CD14-positive monocyte (primary cell): ENCODE results near the gene TANC1. TPM values are rescaled to one million over a fixed set of nuclear protein-coding genes. Genes with fewer than 3 reads are reported as not detected.

ENCODE experiments used
- DNase-seq, 3 donors: peaks; one replicate each; pipeline ENCODE4 v3.0.0-alpha.2; 2011 to 2022
- H2AFZ ChIP-seq: 2 replicates; pipeline ENCODE4 v1.6.0; 2012; ENCODE audit warnings: mild to moderate bottlenecking, low read depth, low read length, inconsistent platforms; ENCODE audit not compliant: insufficient read depth, poor library complexity, severe bottlenecking
- H3K27ac ChIP-seq, 2 donors: 1 replicate in 1 of 2; 2 replicates in 1 of 2; pipeline ENCODE4 v1.5.1; 2012 to 2013; ENCODE audit warnings: low read length in 2 of 2, control low read depth in 1 of 2, inconsistent platforms in 1 of 2, low read depth in 1 of 2, mild to moderate bottlenecking in 1 of 2
- H3K27me3 ChIP-seq, 2 donors: one replicate each; pipeline versions ENCODE4 v1.6.0 to v1.6.1; 2011 to 2013; ENCODE audit warnings: low read length in 2 of 2; ENCODE audit not compliant: control insufficient read depth in 2 of 2, insufficient read depth in 2 of 2
- H3K36me3 ChIP-seq, 2 donors: replicated peaks in 1 of 2; 1 replicate in 1 of 2; 2 replicates in 1 of 2; pipeline versions ENCODE4 v1.5.1 to v1.6.1; 2012 to 2013; ENCODE audit warnings: low read length in 2 of 2, control low read depth in 1 of 2, inconsistent platforms in 1 of 2, mild to moderate bottlenecking in 1 of 2; ENCODE audit not compliant: insufficient read depth in 2 of 2, control insufficient read depth in 1 of 2
- H3K4me1 ChIP-seq, 2 donors: 1 replicate in 1 of 2; 2 replicates in 1 of 2; pipeline versions ENCODE4 v1.5.1 to v1.6.1; 2012 to 2013; ENCODE audit warnings: low read length in 2 of 2, control low read depth in 1 of 2, inconsistent platforms in 1 of 2, mild to moderate bottlenecking in 1 of 2, moderate library complexity in 1 of 2; ENCODE audit not compliant: insufficient read depth in 2 of 2, control insufficient read depth in 1 of 2
- H3K4me2 ChIP-seq: replicated peaks from 2 replicates; pipeline ENCODE3; 2012; ENCODE audit warnings: low read length, moderate library complexity, mild to moderate bottlenecking; ENCODE audit not compliant: poor library complexity, severe bottlenecking; ENCODE audit errors: extremely low read depth
- H3K4me3 ChIP-seq, 3 experiments: fragments of 200-600 bp in 1 of 3; sonication (generic) in 1 of 3; replicated peaks in 1 of 3; 1 replicate in 2 of 3; 2 replicates in 1 of 3; pipeline ENCODE4 v1.5.1; 2011 to 2013; ENCODE audit warnings: low read length in 3 of 3, mild to moderate bottlenecking in 3 of 3, control low read depth in 2 of 3, low read depth in 2 of 3, inconsistent platforms in 1 of 3, moderate library complexity in 1 of 3
- H3K79me2 ChIP-seq: 2 replicates; pipeline ENCODE4 v1.6.0; 2012; ENCODE audit warnings: mild to moderate bottlenecking, control low read depth, inconsistent platforms, low read length, moderate library complexity; ENCODE audit not compliant: insufficient read depth
- H3K9ac ChIP-seq: 2 replicates; pipeline ENCODE4 v1.6.0; 2017; ENCODE audit warnings: low read length, mild to moderate bottlenecking; ENCODE audit not compliant: insufficient read depth, poor library complexity, severe bottlenecking
- H3K9me3 ChIP-seq, 2 donors: replicated peaks in 1 of 2; 1 replicate in 1 of 2; 2 replicates in 1 of 2; pipeline versions ENCODE4 v1.5.1 to v1.6.1; 2012 to 2013; ENCODE audit warnings: low read length in 2 of 2, control low read depth in 1 of 2; ENCODE audit not compliant: control insufficient read depth in 1 of 2, insufficient read depth in 1 of 2
- H4K20me1 ChIP-seq: 2 replicates; pipeline ENCODE4 v1.6.0; 2012; ENCODE audit warnings: mild to moderate bottlenecking, low read length, control low read depth, moderate library complexity; ENCODE audit not compliant: insufficient read depth
- H3K27ac Mint-ChIP-seq, 7 donors: one replicate each; pipeline ENCODE4 v1.8.0; 2020; ENCODE audit warnings: mild to moderate bottlenecking in 7 of 7, mixed read lengths in 7 of 7, moderate library complexity in 6 of 7, inconsistent platforms in 2 of 7
- H3K27me3 Mint-ChIP-seq, 3 donors: one replicate each; pipeline ENCODE4 v1.8.0; 2021 to 2022; ENCODE audit warnings: low read depth in 3 of 3, mild to moderate bottlenecking in 3 of 3, mixed read lengths in 3 of 3, moderate library complexity in 3 of 3, inconsistent platforms in 1 of 3
- H3K36me3 Mint-ChIP-seq, 2 donors: one replicate each; pipeline ENCODE4 v1.8.0; 2020; ENCODE audit warnings: mixed read lengths in 2 of 2, inconsistent platforms in 1 of 2, mild to moderate bottlenecking in 1 of 2
- H3K4me1 Mint-ChIP-seq: one replicate; pipeline ENCODE4 v1.8.0; 2020; ENCODE audit warnings: mild to moderate bottlenecking, mixed read lengths
- H3K4me3 Mint-ChIP-seq, 2 donors: one replicate each; pipeline ENCODE4 v1.8.0; 2020; ENCODE audit warnings: mild to moderate bottlenecking in 2 of 2, mixed read lengths in 2 of 2, moderate library complexity in 1 of 2
- H3K9me3 Mint-ChIP-seq, 7 donors: one replicate each; pipeline ENCODE4 v1.8.0; 2020 to 2022; ENCODE audit warnings: mixed read lengths in 7 of 7, mild to moderate bottlenecking in 6 of 7, moderate library complexity in 6 of 7, inconsistent platforms in 2 of 7
- WGBS: methylation state at CpG from one replicate; pipeline ENCODE4 v1.1.5; 2013; ENCODE audit warnings: missing lambda C conversion rate; ENCODE audit not compliant: insufficient coverage; 5-methylcytosine and 5-hydroxymethylcytosine counted together
- intact Hi-C, 2 donors: fragments of 100-400 bp; cut with micrococcal nuclease; formaldehyde crosslinking; loops; one replicate each; pipeline versions ENCODE4 v1.15.0 to v1.15.1; 2023
- polyA plus RNA-seq, 3 donors: library from polyadenylated mRNA; depleted of rRNA in 1 of 3; unstranded in 2 of 3; stranded (reverse) in 1 of 3; fragments of 300-500 nt in 2 of 3; fragments of >200 nt in 1 of 3; fragmentation: Illumina TruSeq in 2 of 3; gene quantifications; 1 replicate in 2 of 3; 2 replicates in 1 of 3; pipeline ENCODE4 v1.2.3, GENCODE V29; 2012 to 2021
- TF ChIP-seq, protein P1 (sequence below): fragments of 200-600 bp; IDR thresholded peaks from one replicate; pipeline ENCODE4 v1.8.0; 2022; ENCODE audit warnings: antibody characterized with exemption, mild to moderate bottlenecking

TANC1 gene
- polyA plus RNA-seq, 3 donors = 0.04 TPM; not detected in 2

DNA sequence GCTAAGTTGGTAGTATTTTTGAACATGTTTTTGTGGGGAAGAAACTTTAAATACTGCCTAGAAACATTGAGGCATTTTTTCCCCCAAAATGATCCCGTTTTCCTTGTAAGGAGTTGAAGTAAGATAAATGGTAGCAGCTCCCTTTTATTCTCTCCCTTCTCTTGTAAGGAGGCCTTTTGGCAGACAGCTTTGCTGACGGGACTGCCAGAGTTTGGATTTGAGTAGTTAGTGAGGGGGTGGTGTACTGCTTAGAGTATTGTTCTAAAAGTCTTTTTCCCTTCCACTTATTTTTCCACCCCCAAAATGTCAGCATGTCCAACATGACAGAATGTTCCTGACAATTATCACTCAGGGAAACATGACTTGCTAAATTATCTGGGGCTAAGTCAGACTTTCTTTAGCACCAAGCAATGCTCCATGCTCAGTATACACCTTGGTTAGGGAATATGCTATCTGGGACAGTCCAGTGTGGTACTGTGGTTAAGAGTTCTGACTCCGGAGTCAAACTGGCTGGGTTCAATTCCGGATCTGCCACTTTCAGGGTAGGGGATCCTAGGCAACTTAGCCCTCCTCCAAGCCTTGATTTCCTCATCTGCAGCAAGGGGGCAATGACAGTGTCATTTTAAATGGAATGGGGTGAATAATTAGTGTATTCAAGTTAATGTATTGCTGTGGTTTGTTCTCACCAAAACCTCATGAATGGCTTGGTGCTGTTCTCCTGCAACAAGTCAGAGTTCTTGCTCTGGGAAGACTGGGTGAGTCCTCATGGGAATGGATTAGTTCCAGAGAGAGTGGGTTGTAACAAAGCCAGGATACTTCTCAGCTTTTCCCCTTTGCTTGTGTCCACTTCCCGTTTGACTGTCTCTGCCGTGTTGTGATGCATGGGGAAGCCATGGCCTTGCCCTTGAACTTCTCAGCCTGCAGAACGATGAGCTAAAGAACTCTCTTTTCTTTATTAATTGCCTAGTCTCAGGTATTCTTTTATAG, 116.2 kb downstream of the TANC1 start:
- Histone ChIP-seq H3K36me3 (no peaks in the 10 kb centered on the region), H3K9ac (no peak overlapping the region), H3K4me2 (no peak overlapping the region), H3K4me3 (no peak overlapping the region), H3K9me3 (peaks cover 0 to 3% of the 10 kb centered on the region in 2 donors), H3K27me3 (no peaks in the 10 kb centered on the region), H3K27ac (no peak overlapping the region), H2AFZ (no peak overlapping the region), H3K79me2 (no peaks in the 10 kb centered on the region), H4K20me1 (no peaks in the 10 kb centered on the region), H3K4me1 (peaks cover 5 to 9% of the 10 kb centered on the region in 2 donors)
- DNase-seq = no peak
- no peak overlapping the region for H3K27ac Mint-ChIP-seq
- WGBS = 0% methylated on average over 1 of the region's 7 CpGs
- intact Hi-C loops = no loop called here
- peaks cover 0 to 2% (median 0%) of the 10 kb centered on the region in 3 donors for H3K27me3 Mint-ChIP-seq
- H3K4me3 Mint-ChIP-seq = no peak overlapping the region
- H3K9me3 Mint-ChIP-seq = peaks cover 0 to 6% (median 2%) of the 10 kb centered on the region in 7 donors
- TF ChIP-seq, protein P1, sequence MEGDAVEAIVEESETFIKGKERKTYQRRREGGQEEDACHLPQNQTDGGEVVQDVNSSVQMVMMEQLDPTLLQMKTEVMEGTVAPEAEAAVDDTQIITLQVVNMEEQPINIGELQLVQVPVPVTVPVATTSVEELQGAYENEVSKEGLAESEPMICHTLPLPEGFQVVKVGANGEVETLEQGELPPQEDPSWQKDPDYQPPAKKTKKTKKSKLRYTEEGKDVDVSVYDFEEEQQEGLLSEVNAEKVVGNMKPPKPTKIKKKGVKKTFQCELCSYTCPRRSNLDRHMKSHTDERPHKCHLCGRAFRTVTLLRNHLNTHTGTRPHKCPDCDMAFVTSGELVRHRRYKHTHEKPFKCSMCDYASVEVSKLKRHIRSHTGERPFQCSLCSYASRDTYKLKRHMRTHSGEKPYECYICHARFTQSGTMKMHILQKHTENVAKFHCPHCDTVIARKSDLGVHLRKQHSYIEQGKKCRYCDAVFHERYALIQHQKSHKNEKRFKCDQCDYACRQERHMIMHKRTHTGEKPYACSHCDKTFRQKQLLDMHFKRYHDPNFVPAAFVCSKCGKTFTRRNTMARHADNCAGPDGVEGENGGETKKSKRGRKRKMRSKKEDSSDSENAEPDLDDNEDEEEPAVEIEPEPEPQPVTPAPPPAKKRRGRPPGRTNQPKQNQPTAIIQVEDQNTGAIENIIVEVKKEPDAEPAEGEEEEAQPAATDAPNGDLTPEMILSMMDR = no peak
- peaks cover 17% of the 10 kb centered on the region for H3K4me1 Mint-ChIP-seq
- no peaks in the 10 kb centered on the region for H3K36me3 Mint-ChIP-seq

DNA sequence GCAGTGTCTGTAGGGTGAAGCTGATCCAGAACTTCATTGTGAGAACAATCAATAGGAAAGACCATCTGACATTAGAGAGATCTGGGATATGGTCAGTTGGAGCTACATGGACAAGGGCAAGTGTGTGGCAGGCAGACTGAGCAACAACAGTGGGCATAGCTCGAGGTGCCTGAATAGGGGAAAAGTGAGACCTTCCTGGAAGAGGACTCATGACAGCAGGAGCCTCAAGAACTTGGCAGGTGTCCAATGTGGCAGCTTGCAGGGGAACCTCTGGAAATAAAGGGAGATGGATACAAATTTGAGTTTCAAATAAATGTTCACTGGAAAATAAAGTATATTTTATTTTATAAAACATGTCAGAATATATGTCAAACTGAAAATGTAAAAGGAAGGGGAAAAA, 117.9 kb downstream of the TANC1 start:
- 0% methylated on average over 1 of the region's 1 CpG for WGBS
- intact Hi-C loops = no loop called here
- no peak for DNase-seq
- Mint-ChIP-seq H3K4me1 (peaks cover 30% of the 10 kb centered on the region), H3K27ac (no peak overlapping the region), H3K4me3 (no peak overlapping the region), H3K9me3 (peaks cover 0 to 3% (median 0%) of the 10 kb centered on the region in 7 donors), H3K36me3 (no peaks in the 10 kb centered on the region), H3K27me3 (peaks cover 0 to 2% (median 0%) of the 10 kb centered on the region in 3 donors)
- Histone ChIP-seq H3K4me3 (no peak overlapping the region), H4K20me1 (no peaks in the 10 kb centered on the region), H3K79me2 (no peaks in the 10 kb centered on the region), H3K27ac (no peak overlapping the region), H3K27me3 (no peaks in the 10 kb centered on the region), H2AFZ (peak overlapping the region; percentile 33), H3K36me3 (no peaks in the 10 kb centered on the region), H3K9ac (no peak overlapping the region), H3K4me1 (peaks cover 12 to 23% of the 10 kb centered on the region in 2 donors), H3K4me2 (no peak overlapping the region), H3K9me3 (no peaks in the 10 kb centered on the region)
- TF ChIP-seq, protein P1 = no peak
